ENCODE measurements around the gene OR1F1.
"Not testable (repeated sequence)": the region's sequence is repeated elsewhere in the genome, so short reads cannot be mapped to it uniquely, and the experiment has no call there.

OR1F1 gene

GRCh38 chr16:3198334-3199072 lies 10.5 kb downstream of the OR1F1 start:
- no peak for DNase-seq

GRCh38 chr16:3202903-3203539 lies 15.0 kb downstream of the OR1F1 start:
- DNase-seq, result no peak

- DNase-seq, result not testable (repeated sequence)
Observed at GRCh38 chr16:3205939-3206338, 17.9 kb downstream of the OR1F1 start.

- no peak for DNase-seq
Observed at GRCh38 chr16:3207086-3207953, 19.3 kb downstream of the OR1F1 start.

- DNase-seq, result no peak
Observed at GRCh38 chr16:3212006-3212405, 24.0 kb downstream of the OR1F1 start.

- no peak for DNase-seq
Observed at GRCh38 chr16:3212567-3212966, 24.6 kb downstream of the OR1F1 start.

GRCh38 chr16:3214904-3215600 lies 27.0 kb downstream of the OR1F1 start:
- DNase-seq, result no peak

GRCh38 chr16:3215601-3216262 lies 27.7 kb downstream of the OR1F1 start:
- no peak for DNase-seq

- no peak for DNase-seq
Observed at GRCh38 chr16:3216263-3216640, 28.2 kb downstream of the OR1F1 start.

GRCh38 chr16:3220839-3221238 lies 32.8 kb downstream of the OR1F1 start:
- no peak for DNase-seq

- DNase-seq, result peak; percentile 1
Observed at GRCh38 chr16:3223913-3224515, 36.0 kb downstream of the OR1F1 start.

GRCh38 chr16:3234543-3234856 lies 46.5 kb downstream of the OR1F1 start:
- no peak for DNase-seq

- peak; percentile 95 for DNase-seq
Observed at GRCh38 chr16:3234857-3235561, 47.0 kb downstream of the OR1F1 start, which contains the start of gene ZNF200. Gene ZNF200 (minus strand): TSS chr16:3235158. CDS start chr16:3233755, 1,403 bp downstream.

- no peak for DNase-seq
Observed at GRCh38 chr16:3235856-3236669, 48.1 kb downstream of the OR1F1 start.

- DNase-seq, result no peak
Observed at GRCh38 chr16:3241761-3242160, 53.8 kb downstream of the OR1F1 start.

- no peak for DNase-seq
Observed at GRCh38 chr16:3242709-3243108, 54.7 kb downstream of the OR1F1 start.

GRCh38 chr16:3243882-3244281 lies 55.9 kb downstream of the OR1F1 start:
- DNase-seq, result no peak

GRCh38 chr16:3246002-3246401 lies 58.0 kb downstream of the OR1F1 start:
- DNase-seq, result no peak

- no peak for DNase-seq
Observed at GRCh38 chr16:3246876-3247275, 58.9 kb downstream of the OR1F1 start.

- DNase-seq, result no peak
Observed at GRCh38 chr16:3248596-3248995, 60.6 kb downstream of the OR1F1 start.
